Forelimb muscle (tissue), 1 donor: ENCODE results near the gene CHRNA9. TPM values are rescaled to one million over a fixed set of nuclear protein-coding genes. Genes with fewer than 3 reads are reported as not detected.

ENCODE experiments used
- DNase-seq: peaks from one replicate; pipeline ENCODE4 v3.0.0-alpha.2; 2013; ENCODE audit warnings: low read depth
- polyA plus RNA-seq: library from polyadenylated mRNA; unstranded; fragments of 120-200 nt; gene quantifications from one replicate; pipeline ENCODE4 v1.2.1, GENCODE V29; 2013; ENCODE audit not compliant: insufficient read length

The CHRNA9 gene
- polyA plus RNA-seq, 1 donor = 0.10 TPM

GRCh38 chr4:40308528-40309122 is 26.5 kb upstream of the CHRNA9 start:
- DNase-seq = no peak

DNA sequence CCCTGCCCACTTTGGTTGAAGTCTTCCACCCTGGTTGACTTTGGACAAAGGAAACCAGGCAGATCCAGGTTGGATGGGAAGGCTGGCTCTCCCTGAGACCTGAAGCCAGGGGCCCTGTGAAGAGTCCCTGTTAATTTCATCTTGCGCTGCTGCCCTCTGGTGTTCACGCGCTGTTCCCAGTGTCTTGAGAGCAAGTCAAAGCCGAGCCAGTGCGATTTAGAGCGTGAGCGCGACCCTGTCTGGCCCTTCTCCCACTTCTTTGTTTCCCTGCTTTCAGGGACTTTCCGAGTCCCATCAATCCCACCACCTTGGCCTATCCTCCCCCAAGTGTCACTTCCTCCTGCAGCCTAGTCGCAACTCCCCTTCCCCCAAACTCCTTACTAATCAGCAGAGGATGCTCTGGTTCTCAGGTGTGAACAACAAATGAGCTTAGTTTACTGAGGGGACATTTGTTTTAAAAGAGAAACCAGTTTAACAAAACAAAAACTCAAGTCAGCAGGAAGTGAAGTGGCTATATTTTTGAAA is 25.8 kb upstream of the CHRNA9 start:
- DNase-seq = peak; percentile 58

DNA sequence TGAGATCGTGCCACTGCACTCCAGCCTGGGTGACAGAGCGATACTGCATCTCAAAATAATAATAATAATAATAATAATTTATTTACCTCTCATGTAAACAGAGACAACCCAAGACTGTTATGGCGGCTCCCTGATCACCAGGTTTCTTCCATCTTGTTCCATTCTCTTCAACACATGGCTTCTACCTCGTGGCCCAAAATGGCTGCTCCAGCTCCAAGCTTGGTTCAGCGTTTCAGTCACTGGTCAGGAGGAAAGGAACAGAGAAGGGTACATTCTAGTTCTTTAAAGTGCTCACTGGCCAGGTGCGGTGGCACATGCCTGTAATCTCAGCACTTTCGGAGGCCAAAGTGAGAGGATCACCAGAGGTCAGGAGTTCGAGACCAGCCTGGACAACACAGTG is 24.9 kb upstream of the CHRNA9 start:
- no peak for DNase-seq

GRCh38 chr4:40311811-40312346 is 23.3 kb upstream of the CHRNA9 start:
- DNase-seq = no peak

DNA sequence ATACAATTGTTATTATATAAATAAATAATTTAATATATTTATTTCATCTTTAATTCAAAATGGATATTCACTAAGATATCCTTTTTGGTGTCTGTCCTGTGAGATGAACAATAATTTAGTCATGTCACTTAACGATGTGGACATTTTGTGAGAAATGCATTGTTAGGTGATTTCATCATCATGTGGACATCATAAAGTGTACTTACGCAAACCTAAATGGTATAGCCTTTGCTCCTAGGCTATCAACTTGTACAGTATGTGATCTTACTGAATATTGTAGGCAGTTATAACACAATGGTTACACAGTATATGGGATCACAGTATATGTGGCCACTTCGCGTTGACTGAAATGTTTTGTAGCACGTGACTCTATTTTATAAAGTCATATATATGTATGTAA is 20.2 kb upstream of the CHRNA9 start:
- no peak for DNase-seq

GRCh38 chr4:40316333-40316781 is 18.8 kb upstream of the CHRNA9 start:
- DNase-seq = peak; percentile 88

GRCh38 chr4:40316782-40317635 is 18.1 kb upstream of the CHRNA9 start:
- DNase-seq = peak; percentile 51

- no peak for DNase-seq
Observed at GRCh38 chr4:40317916-40318658, 17.0 kb upstream of the CHRNA9 start.

GRCh38 chr4:40321574-40322275 is 13.4 kb upstream of the CHRNA9 start:
- DNase-seq = no peak

DNA sequence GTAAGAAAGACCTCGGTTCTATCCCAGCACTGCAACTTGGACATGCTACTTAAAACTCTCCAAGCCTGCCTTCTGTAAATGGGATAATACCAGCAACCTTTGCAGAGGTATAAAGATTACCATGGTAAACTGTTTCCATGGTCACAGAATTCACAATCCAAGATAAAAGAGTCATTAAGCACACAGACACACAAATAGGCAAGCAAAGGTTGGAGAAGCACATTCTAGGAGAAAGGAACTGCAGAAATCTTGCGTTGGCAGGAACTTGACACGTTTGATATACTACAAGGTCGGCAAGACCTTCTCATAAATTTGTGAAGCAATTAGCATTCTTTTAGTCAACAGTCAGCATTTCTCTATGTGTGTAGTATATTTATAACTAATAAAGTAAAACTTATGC is 12.3 kb upstream of the CHRNA9 start:
- no peak for DNase-seq

DNA sequence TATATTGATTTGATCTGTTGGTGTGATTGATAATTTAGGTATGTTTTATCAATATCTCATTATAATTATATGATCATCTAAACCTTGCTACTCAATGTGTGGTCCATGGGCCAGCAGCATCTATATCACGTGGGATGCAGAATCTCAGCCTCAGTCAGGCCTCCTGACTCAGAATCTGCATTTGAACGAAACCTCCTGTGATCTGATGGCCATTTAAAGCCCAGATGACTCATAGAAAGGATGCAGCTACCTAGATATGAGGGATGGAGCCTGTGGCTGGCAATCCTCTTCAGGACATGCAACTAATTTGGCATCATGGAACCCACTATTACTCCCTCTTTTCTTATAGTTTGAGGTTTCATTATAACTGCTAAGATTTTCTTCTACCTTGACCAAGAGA is 11.3 kb upstream of the CHRNA9 start:
- DNase-seq = no peak

GRCh38 chr4:40325406-40326019 is 9.6 kb upstream of the CHRNA9 start:
- DNase-seq = no peak

DNA sequence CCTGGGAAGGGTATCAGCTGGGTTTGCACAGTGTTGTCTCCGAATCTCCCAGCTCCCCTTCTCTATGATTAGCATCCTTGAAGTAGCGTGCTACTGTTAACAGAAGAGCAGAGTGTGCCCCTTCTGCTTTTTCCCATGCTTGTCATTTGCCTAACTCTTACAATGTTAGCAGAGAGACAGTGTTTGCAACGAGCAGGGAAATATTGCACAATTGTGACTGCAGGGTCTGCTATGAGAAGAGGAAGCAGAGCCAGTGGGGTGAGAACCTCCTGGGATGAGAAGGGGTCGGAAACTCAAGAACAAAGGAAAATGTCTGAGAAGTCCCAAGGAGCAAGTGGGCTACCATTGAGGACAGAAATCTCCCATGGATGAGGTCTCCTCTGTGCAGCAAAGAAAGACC is 7.8 kb upstream of the CHRNA9 start:
- DNase-seq = no peak

GRCh38 chr4:40328383-40328782 is 6.8 kb upstream of the CHRNA9 start:
- no peak for DNase-seq

DNA sequence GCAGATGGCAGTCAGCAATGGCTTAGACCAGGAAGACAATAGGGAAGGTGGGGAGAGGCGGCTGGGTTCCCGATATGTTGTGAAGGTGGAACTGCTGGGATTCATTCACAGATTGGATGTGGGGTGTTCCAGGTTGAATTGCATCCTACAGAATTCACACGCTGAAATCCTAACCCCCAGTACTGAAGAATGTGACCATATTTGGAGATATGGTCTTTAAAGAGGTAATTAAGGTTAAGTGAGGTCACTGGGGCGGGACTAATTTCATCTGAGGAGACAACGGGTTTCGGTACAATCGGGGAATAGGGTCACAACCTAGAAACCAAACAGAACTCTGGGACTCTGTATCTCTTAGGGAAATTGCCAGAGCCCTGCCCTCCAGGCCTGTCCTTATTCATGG is 5.3 kb upstream of the CHRNA9 start:
- no peak for DNase-seq

DNA sequence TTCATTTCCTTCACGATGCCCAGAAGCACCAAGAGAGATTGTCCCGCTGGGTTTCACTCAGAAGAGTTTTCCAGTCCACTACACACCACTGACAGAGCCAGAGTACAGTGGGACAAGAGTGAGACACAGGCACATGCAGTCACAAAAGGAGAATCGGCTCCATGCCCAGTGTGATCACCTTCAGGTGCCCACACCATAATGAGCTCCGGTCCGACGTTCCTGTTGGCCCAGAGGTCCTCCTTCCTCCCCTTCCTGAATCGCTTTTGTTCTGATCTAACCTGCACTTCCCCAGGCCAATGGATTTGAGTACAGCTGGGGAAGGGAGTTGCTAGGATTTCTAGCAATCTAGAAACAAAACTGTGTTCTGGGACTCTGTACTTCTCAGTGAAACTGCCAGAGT is 4.6 kb upstream of the CHRNA9 start:
- no peak for DNase-seq

- DNase-seq = no peak
Observed at GRCh38 chr4:40331101-40331745, 3.9 kb upstream of the CHRNA9 start.

DNA sequence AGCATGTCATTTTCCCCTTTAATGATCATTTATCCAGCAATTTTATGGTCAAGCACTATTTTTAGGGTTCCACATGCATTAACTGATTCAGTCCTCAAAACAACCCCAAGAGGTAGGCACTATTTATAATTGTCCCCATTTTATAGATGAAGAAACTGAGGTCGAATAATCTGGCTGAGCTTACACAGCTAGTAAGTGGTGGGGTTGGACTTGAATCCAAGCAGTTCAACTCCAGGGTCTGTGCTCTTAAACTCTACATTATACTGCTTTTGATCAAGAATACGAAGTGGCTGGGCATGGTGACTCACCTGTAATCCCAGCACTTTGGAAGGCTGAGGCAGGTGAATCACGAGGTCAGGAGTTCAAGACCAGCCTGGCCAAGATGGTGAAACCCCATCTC is 3.2 kb upstream of the CHRNA9 start:
- DNase-seq = no peak

DNA sequence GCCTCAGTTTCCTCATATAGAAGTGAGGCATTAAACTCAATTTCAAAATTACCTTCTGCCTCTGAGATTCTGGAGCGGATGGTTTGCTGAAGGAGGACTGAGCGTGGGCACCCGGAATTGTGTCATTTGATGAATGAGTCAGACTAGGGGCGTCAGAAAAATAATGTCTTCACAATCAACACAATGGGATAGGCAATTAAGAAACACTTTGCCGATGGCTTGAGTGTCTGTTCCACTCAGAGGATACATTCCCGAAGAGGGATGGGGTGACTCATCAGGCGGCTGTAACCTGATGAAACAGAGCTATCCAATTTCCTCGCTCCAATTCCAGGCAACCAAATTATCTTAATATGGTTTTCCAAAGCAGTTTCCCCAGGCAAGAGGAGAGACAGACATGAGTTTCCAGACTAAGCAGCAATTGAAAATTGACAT is 1.2 kb upstream of the CHRNA9 start:
- DNase-seq = no peak

DNA sequence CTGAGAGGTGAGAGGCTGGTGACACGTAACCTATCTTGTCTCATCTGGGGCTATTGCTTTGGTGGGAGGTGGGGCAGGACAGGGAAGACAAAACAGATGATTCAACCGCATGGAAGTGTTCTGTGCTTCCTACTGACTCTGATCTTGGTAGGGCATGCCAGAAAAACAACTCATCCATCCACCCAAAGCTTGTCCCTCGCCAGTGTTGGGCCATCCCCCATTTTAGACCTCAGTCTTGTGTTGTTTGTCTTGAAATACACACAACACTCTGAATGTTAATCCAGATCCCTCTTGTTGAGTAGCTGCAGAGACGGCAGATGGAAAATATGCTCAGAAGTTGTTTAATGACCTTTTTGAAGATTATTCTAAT is 377 bp downstream of the CHRNA9 start:
- DNase-seq = no peak

GRCh38 chr4:40337051-40337450 is 1.9 kb downstream of the CHRNA9 start:
- DNase-seq = no peak
